ENCODE measurements around the gene DNAJC18.
"Not testable (repeated sequence)": the region's sequence is repeated elsewhere in the genome, so short reads cannot be mapped to it uniquely, and the experiment has no call there.

The DNAJC18 gene

DNA sequence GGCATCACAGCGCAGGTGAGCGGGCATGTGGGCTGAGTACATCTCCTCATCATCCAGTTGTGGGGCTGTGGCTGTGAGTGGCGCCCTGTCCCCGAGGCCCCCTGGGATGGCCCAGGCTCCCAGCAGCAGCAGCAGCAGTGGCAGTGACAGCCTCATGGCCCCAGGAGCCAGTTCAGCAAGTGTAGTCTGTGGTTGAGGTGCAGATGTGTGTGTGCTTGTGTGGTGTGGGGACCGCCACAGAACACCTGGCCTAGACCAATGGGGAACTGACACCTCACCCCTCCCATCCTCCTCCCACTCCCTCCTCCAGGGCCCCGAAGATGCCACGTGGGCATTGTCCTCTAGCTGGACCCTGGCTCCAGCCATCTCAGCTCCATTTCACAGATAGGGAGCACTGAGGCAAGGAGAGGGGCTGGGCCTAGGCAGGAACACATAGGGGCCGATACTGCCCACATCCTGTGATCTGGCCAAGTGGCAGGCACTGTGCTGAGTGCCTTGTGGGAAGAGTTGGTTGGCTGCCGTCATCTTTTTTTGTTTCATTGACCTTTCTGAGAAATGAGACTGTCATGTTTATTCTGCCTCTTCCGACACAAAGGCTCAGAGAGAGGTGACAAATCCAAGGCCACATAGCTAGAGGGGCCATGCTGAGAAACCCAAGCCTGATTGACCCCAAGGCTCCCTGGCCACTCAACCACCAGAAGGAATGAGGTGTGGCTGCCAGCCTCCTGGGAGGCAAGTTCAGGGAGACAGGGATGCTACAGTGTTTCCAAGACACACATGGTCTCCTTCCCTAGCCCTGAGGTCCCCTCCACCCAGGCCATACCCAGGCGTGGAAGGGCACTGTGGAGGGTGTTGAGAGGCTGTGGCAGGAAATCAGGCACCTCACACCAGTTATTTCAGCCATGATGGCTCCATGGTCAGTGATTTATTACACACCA is 49.4 kb downstream of the DNAJC18 start, which contains the start of gene MZB1:
TSS of gene MZB1 (minus strand) at position 213 of the 938 bp plus-strand sequence. CDS start at position 156, 57 bp downstream.
- H3K27ac ChIP-seq (ENCODE audit: low read depth, low read length), result no peak within 1 kb of the TSS
- H3K18ac ChIP-seq (ENCODE audit: low read length), result no peak within 1 kb of the TSS
- no peaks in the 10 kb centered on the region for H3K36me3 ChIP-seq (ENCODE audit: control insufficient read depth, insufficient read depth, low read length)
- H2BK120ac ChIP-seq (ENCODE audit: low read depth, low read length), result no peak within 1 kb of the TSS
- no CpG with 5 or more reads among the region's 11 CpGs for WGBS (ENCODE audit: extremely low coverage, insufficient coverage, low lambda C conversion rate)
- no peak within 1 kb of the TSS for H4K5ac ChIP-seq (ENCODE audit: low read length)
- no peak within 1 kb of the TSS for H3K9ac ChIP-seq (ENCODE audit: low read length)
- H3K23ac ChIP-seq (ENCODE audit: low read length), result no peak within 1 kb of the TSS
- DNase-seq, result no peak
- H3K79me2 ChIP-seq (ENCODE audit: control insufficient read depth, insufficient read depth, low read length), result no peaks in the 10 kb centered on the region
- H3K4me2 ChIP-seq (ENCODE audit: low read length), result no peak within 1 kb of the TSS
- no peak within 1 kb of the TSS for H3K4ac ChIP-seq (ENCODE audit: low read depth, low read length)
- H3K4me3 ChIP-seq (ENCODE audit: low read length), result no peak within 1 kb of the TSS
- no peaks in the 10 kb centered on the region for H3K79me1 ChIP-seq (ENCODE audit: low read length)
- no peak within 1 kb of the TSS for H2BK5ac ChIP-seq (ENCODE audit: low read length)
- peaks cover 3% of the 10 kb centered on the region for H3K27me3 ChIP-seq (ENCODE audit: insufficient read depth, low read length, poor library complexity)
- H3K56ac ChIP-seq (ENCODE audit: low read length), result no peak within 1 kb of the TSS
- no peaks in the 10 kb centered on the region for H3K4me1 ChIP-seq (ENCODE audit: control insufficient read depth, low read depth, low read length)
- no peak within 1 kb of the TSS for H2BK15ac ChIP-seq (replicated peaks; ENCODE audit: low read depth)
- no peak within 1 kb of the TSS for H4K8ac ChIP-seq (ENCODE audit: low read depth, low read length)
- no peak within 1 kb of the TSS for H2AK5ac ChIP-seq (ENCODE audit: low read length)

DNA sequence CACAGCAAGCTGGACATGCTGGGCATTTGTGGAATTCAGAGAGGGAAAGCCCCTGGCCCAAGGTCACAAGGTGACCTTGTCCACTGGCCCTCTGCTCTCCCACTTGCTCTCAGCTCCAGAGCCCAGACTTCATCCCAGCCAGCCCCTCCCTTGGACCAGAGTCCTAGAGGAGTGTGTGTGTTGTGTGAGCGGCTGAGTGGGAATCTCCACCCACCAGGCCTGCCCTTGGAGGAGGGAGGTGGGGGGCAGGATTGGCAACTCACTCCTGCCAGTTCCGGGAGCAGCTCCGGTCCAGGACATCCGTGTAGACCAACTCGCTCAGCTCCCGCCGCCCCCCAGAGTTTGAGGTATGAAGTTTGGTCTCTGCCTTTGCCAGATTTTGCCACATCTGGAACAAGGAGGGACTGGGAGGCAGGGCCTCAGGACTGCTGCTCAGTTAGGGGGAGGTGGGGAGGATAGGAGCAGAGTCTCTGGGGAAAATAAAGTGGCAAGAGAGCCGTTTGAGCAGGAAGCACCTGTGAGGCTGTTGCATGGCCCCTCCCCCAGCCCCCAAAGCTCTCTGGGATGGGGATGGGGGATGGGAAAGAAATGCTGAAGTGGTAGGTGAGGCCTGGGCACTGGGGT is 51.0 kb downstream of the DNAJC18 start:
- Histone ChIP-seq H3K79me2 (ENCODE audit: control insufficient read depth, insufficient read depth, low read length) (no peaks in the 10 kb centered on the region), H2BK15ac (replicated peaks; ENCODE audit: low read depth) (no peak overlapping the region), H3K79me1 (ENCODE audit: low read length) (no peaks in the 10 kb centered on the region), H2AK5ac (ENCODE audit: low read length) (no peak overlapping the region), H4K8ac (ENCODE audit: low read depth, low read length) (no peak overlapping the region), H3K27ac (ENCODE audit: low read depth, low read length) (no peak overlapping the region), H3K4me2 (ENCODE audit: low read length) (no peak overlapping the region), H3K23ac (ENCODE audit: low read length) (no peak overlapping the region), H3K9ac (ENCODE audit: low read length) (no peak overlapping the region), H2BK120ac (ENCODE audit: low read depth, low read length) (no peak overlapping the region), H3K18ac (ENCODE audit: low read length) (no peak overlapping the region), H3K4me1 (ENCODE audit: control insufficient read depth, low read depth, low read length) (no peaks in the 10 kb centered on the region), H3K56ac (ENCODE audit: low read length) (no peak overlapping the region), H3K4me3 (ENCODE audit: low read length) (no peak overlapping the region), H2BK5ac (ENCODE audit: low read length) (no peak overlapping the region), H3K36me3 (ENCODE audit: control insufficient read depth, insufficient read depth, low read length) (no peaks in the 10 kb centered on the region), H4K5ac (ENCODE audit: low read length) (no peak overlapping the region), H3K4ac (ENCODE audit: low read depth, low read length) (no peak overlapping the region), H3K27me3 (ENCODE audit: insufficient read depth, low read length, poor library complexity) (no peaks in the 10 kb centered on the region)
- DNase-seq, result peak; percentile 28
- no CpG with 5 or more reads among the region's 8 CpGs for WGBS (ENCODE audit: extremely low coverage, insufficient coverage, low lambda C conversion rate)

DNA sequence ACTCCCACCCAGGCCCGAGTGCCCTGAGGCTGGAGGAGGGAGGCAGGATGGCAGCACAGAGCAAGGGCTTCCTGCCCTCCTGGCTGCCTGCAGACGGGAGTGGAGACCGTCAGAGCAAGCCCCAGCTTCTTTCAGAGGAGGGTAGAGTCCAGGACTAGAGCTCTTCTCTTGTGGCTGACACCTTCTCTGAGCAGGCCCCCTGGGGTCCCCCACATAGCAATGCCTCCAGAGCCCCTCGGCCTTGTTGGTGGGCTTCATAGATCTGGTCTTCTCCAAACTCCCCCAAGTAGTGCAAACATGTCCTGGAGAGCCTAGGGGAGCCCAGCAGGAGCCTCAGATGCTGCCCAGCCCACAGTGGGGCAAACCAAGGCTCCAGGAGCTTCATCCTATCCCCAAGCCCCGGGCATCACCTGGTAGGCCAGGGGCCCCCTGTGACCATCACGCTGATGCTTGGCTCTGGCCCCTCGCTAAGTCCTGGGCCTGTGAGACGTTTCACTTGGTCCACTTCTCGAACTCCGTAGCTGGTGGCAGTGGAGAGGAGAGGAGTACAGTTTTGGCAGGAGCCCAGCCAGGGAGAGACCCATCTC is 51.6 kb downstream of the DNAJC18 start:
- Histone ChIP-seq H3K18ac (ENCODE audit: low read length) (no peak overlapping the region), H2BK120ac (ENCODE audit: low read depth, low read length) (no peak overlapping the region), H3K27me3 (ENCODE audit: insufficient read depth, low read length, poor library complexity) (no peaks in the 10 kb centered on the region), H2BK5ac (ENCODE audit: low read length) (no peak overlapping the region), H3K79me2 (ENCODE audit: control insufficient read depth, insufficient read depth, low read length) (no peaks in the 10 kb centered on the region), H3K9ac (ENCODE audit: low read length) (no peak overlapping the region), H3K4me3 (ENCODE audit: low read length) (no peak overlapping the region), H4K5ac (ENCODE audit: low read length) (no peak overlapping the region), H4K8ac (ENCODE audit: low read depth, low read length) (no peak overlapping the region), H3K4me1 (ENCODE audit: control insufficient read depth, low read depth, low read length) (peaks cover 2% of the 10 kb centered on the region), H3K23ac (ENCODE audit: low read length) (no peak overlapping the region), H3K4me2 (ENCODE audit: low read length) (no peak overlapping the region), H3K27ac (ENCODE audit: low read depth, low read length) (no peak overlapping the region), H3K4ac (ENCODE audit: low read depth, low read length) (no peak overlapping the region), H2BK15ac (replicated peaks; ENCODE audit: low read depth) (no peak overlapping the region), H3K56ac (ENCODE audit: low read length) (no peak overlapping the region), H3K79me1 (ENCODE audit: low read length) (no peaks in the 10 kb centered on the region), H2AK5ac (ENCODE audit: low read length) (no peak overlapping the region), H3K36me3 (ENCODE audit: control insufficient read depth, insufficient read depth, low read length) (no peaks in the 10 kb centered on the region)
- DNase-seq, result no peak
- no CpG with 5 or more reads among the region's 10 CpGs for WGBS (ENCODE audit: extremely low coverage, insufficient coverage, low lambda C conversion rate)

DNA sequence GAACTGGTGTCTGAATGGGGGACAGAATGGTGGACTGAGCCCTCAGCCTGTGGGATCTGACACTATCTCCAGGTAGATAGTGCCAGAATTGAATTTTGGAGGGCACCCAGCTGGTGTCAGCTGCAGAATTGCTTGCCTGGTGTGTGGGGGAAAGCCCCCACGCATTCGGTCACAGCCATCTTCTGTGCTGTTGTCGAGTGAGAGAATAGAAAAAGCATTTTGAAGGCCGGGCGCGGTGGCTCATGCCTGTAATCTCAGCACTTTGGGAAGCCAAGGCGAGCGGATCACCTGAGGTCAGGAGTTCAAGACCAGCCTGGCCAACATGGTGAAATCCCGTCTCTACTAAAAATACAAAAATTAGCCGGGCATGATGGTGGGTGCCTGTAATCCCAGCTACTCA is 52.4 kb downstream of the DNAJC18 start:
- H3K27ac ChIP-seq (ENCODE audit: low read depth, low read length); H2AK5ac ChIP-seq (ENCODE audit: low read length); H3K4me2 ChIP-seq (ENCODE audit: low read length); H4K5ac ChIP-seq (ENCODE audit: low read length); H3K23ac ChIP-seq (ENCODE audit: low read length); H2BK5ac ChIP-seq (ENCODE audit: low read length); H3K79me2 ChIP-seq (ENCODE audit: control insufficient read depth, insufficient read depth, low read length); H3K36me3 ChIP-seq (ENCODE audit: control insufficient read depth, insufficient read depth, low read length); H3K4me1 ChIP-seq (ENCODE audit: control insufficient read depth, low read depth, low read length); H3K4ac ChIP-seq (ENCODE audit: low read depth, low read length); H3K4me3 ChIP-seq (ENCODE audit: low read length); H4K8ac ChIP-seq (ENCODE audit: low read depth, low read length); H3K27me3 ChIP-seq (ENCODE audit: insufficient read depth, low read length, poor library complexity); H3K18ac ChIP-seq (ENCODE audit: low read length); H3K56ac ChIP-seq (ENCODE audit: low read length); H3K9ac ChIP-seq (ENCODE audit: low read length); H3K79me1 ChIP-seq (ENCODE audit: low read length); H2BK15ac ChIP-seq (replicated peaks; ENCODE audit: low read depth); H2BK120ac ChIP-seq (ENCODE audit: low read depth, low read length); DNase-seq: not testable (repeated sequence)
- WGBS (ENCODE audit: extremely low coverage, insufficient coverage, low lambda C conversion rate), result no CpG with 5 or more reads among the region's 10 CpGs

DNA sequence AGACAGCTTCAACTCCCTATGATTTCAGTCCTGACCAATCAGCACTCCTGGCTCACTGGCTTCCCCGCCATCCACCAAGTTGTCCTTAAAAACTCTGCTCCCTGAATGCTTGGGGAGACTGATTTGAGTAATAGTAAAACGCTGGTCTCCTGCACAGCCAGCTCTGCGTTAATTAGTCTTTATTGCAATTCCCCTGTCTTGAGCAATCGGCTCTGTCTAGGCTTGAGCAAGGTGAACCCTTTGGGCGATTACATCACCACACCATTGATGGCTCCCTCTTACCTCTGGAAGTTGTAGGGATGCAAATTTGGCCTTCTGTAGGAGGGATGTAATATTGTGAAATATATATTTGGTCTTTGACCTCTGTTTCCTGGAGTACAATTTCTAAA is 53.3 kb downstream of the DNAJC18 start:
- WGBS (ENCODE audit: extremely low coverage, insufficient coverage, low lambda C conversion rate), result no CpG with 5 or more reads among the region's 5 CpGs
- Histone ChIP-seq H3K27me3 (ENCODE audit: insufficient read depth, low read length, poor library complexity) (no peaks in the 10 kb centered on the region), H3K56ac (ENCODE audit: low read length) (no peak overlapping the region), H3K4me2 (ENCODE audit: low read length) (no peak overlapping the region), H2BK120ac (ENCODE audit: low read depth, low read length) (no peak overlapping the region), H3K79me1 (ENCODE audit: low read length) (no peaks in the 10 kb centered on the region), H2BK15ac (replicated peaks; ENCODE audit: low read depth) (no peak overlapping the region), H3K4me1 (ENCODE audit: control insufficient read depth, low read depth, low read length) (peaks cover 3% of the 10 kb centered on the region), H2AK5ac (ENCODE audit: low read length) (no peak overlapping the region), H4K8ac (ENCODE audit: low read depth, low read length) (no peak overlapping the region), H3K4ac (ENCODE audit: low read depth, low read length) (no peak overlapping the region), H3K36me3 (ENCODE audit: control insufficient read depth, insufficient read depth, low read length) (no peaks in the 10 kb centered on the region), H3K9ac (ENCODE audit: low read length) (no peak overlapping the region), H3K23ac (ENCODE audit: low read length) (no peak overlapping the region), H3K79me2 (ENCODE audit: control insufficient read depth, insufficient read depth, low read length) (no peaks in the 10 kb centered on the region), H4K5ac (ENCODE audit: low read length) (no peak overlapping the region), H3K27ac (ENCODE audit: low read depth, low read length) (no peak overlapping the region), H2BK5ac (ENCODE audit: low read length) (no peak overlapping the region), H3K18ac (ENCODE audit: low read length) (no peak overlapping the region), H3K4me3 (ENCODE audit: low read length) (no peak overlapping the region)
- DNase-seq, result no peak
